ENCODE results near the gene ADISSP.

DNA sequence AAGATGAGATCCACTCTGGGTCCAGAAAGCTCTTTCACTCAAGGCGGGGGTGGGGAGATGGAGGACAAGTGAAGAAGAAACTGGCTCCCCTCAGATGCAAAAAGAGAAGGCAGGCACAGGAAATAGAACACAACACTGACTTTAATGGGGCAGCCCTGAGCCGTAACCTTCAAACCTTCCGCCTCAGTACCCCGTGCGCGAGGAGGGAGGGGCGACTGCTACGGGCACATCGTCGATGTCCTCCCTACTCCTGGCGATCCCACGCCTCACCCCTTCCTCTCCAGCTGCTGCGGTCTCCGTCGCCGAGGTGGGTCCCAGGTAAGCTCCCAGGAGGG lies 9.8 kb upstream of the ADISSP start:
- TF ChIP-seq, protein P1, sequence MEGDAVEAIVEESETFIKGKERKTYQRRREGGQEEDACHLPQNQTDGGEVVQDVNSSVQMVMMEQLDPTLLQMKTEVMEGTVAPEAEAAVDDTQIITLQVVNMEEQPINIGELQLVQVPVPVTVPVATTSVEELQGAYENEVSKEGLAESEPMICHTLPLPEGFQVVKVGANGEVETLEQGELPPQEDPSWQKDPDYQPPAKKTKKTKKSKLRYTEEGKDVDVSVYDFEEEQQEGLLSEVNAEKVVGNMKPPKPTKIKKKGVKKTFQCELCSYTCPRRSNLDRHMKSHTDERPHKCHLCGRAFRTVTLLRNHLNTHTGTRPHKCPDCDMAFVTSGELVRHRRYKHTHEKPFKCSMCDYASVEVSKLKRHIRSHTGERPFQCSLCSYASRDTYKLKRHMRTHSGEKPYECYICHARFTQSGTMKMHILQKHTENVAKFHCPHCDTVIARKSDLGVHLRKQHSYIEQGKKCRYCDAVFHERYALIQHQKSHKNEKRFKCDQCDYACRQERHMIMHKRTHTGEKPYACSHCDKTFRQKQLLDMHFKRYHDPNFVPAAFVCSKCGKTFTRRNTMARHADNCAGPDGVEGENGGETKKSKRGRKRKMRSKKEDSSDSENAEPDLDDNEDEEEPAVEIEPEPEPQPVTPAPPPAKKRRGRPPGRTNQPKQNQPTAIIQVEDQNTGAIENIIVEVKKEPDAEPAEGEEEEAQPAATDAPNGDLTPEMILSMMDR (IDR thresholded peaks at IDR 0.05) = no peak
- TF ChIP-seq POLR2A (IDR thresholded peaks at IDR 0.05) = no peak
- no peak for TF ChIP-seq POLR2AphosphoS5 (IDR thresholded peaks at IDR 0.05)
